ENCODE data around the gene ABCC4. TPM values are rescaled to one million over a fixed set of nuclear protein-coding genes. Genes with fewer than 3 reads are reported as not detected.

The ABCC4 gene
- total RNA-seq, 1 experiment from 2014 or later, result 12.5 TPM

DNA sequence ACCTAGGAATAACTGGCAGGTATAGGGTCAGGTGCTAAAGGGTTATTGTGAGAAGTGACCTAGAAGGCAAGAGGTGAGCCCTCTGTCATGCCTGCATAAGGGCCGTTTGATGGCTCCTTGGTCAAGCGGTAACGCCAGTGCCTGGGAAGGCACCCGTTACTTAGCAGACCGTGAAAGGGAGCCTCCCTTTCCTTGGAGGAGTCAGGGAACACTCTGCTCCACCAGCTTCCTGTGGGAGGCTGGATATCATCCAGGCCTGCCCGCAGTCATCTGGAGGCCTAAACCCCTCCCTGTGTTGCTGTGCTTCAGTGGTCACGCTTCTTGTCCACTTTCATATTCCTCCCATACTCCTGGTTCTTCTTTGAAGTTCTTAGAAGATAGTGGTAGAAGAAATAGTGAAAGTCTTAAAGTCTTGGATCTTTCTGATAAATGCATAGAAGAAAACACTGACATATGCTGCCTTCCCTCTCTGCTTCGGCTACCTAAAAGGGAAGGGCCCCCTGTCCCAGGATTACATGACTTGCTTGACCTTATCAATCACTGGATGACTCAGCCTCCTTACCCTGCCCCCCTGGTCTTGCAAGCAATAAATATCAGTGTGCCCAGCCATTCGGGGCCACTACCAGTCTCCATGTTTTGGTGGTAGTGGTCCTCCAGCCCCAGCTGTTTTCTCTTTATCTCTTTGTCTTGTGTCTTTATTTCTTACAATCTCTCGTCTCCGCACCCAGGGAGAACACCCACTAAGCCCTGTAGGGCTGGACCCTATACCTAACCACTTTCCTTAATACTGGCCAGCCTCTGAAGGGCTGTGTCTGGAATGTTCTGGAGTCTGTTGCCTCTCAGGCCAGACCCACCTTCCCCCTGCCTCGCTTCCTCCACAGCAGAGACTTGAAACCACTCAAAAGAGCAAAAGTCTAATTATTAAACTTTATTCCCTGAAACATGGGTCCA, 16.1 kb upstream of the ABCC4 start:
- Mint-ChIP-seq H3K27ac (ENCODE audit: unreplicated experiment) (no peak overlapping the region), H3K4me3 (ENCODE audit: low read depth, unreplicated experiment) (no peak overlapping the region), H3K9me3 (ENCODE audit: low read depth, unreplicated experiment) (no peaks in the 10 kb centered on the region), H3K36me3 (ENCODE audit: insufficient read depth, unreplicated experiment) (no peaks in the 10 kb centered on the region), H3K4me1 (ENCODE audit: low read depth, unreplicated experiment) (peaks cover 7% of the 10 kb centered on the region), H3K27me3 (ENCODE audit: unreplicated experiment) (no peaks in the 10 kb centered on the region)
- CTCF ChIA-PET, result no interaction called here
- TF ChIP-seq CTCF (IDR thresholded peaks at IDR 0.05; ENCODE audit: unreplicated experiment), result no peak
- no peak for DNase-seq
- no TSS peak for BruUV-seq (replicated peaks)
- intact Hi-C loops (cut with micrococcal nuclease; ENCODE audit: unreplicated experiment), result no loop called here

- no TSS peak for BruUV-seq (replicated peaks)
- Mint-ChIP-seq H3K4me3 (ENCODE audit: low read depth, unreplicated experiment) (no peak overlapping the region), H3K27me3 (ENCODE audit: unreplicated experiment) (no peaks in the 10 kb centered on the region)
These were observed 14.5 kb upstream of the ABCC4 start for GRCh38 chr13:95315752-95316151.

DNA sequence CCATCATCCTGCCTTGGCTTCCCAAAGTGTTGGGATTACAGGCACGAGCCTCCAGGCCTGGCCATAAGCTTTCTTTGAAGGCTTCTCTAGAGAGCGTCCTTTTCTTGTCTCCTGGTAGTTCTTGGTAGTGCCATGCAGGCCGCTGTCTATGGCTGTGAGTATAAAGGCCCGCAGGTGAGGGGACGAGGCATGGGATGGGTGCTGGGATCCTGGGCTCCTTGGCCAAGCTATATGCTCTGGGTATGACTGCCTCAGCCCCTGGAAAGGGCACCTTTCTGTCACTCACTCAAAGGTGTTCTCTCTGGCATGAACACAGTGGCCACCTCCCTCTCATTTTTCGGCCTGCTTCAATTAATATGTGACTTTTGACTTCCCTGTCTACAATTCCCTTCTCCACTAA, 6.3 kb upstream of the ABCC4 start:
- no peaks in the 10 kb centered on the region for H3K9me3 Mint-ChIP-seq (ENCODE audit: low read depth, unreplicated experiment)
- no peaks in the 10 kb centered on the region for H3K27me3 Mint-ChIP-seq (ENCODE audit: unreplicated experiment)
- TF ChIP-seq CTCF (IDR thresholded peaks at IDR 0.05; ENCODE audit: unreplicated experiment), result no peak
- H3K4me3 Mint-ChIP-seq (ENCODE audit: low read depth, unreplicated experiment), result no peak overlapping the region
- H3K36me3 Mint-ChIP-seq (ENCODE audit: insufficient read depth, unreplicated experiment), result no peaks in the 10 kb centered on the region
- BruUV-seq (replicated peaks), result no TSS peak
- no peak for DNase-seq
- H3K4me1 Mint-ChIP-seq (ENCODE audit: low read depth, unreplicated experiment), result no peaks in the 10 kb centered on the region
- CTCF ChIA-PET, result interaction anchor here (0.5 kb wide), 1 partner anchor 118 kb away, joined by 6 read pairs; no protein-coding TSS in a partner anchor
- intact Hi-C loops (cut with micrococcal nuclease; ENCODE audit: unreplicated experiment), result no loop called here
- H3K27ac Mint-ChIP-seq (ENCODE audit: unreplicated experiment), result no peak overlapping the region

More at GRCh38 chr13:95315752-95316151, 14.5 kb upstream of the ABCC4 start:
- intact Hi-C loops (cut with micrococcal nuclease; ENCODE audit: unreplicated experiment), result no loop called here
- Mint-ChIP-seq H3K27ac (ENCODE audit: unreplicated experiment) (no peak overlapping the region), H3K36me3 (ENCODE audit: insufficient read depth, unreplicated experiment) (no peaks in the 10 kb centered on the region), H3K4me1 (ENCODE audit: low read depth, unreplicated experiment) (peaks cover 7% of the 10 kb centered on the region), H3K9me3 (ENCODE audit: low read depth, unreplicated experiment) (no peaks in the 10 kb centered on the region)
- CTCF ChIA-PET, result no interaction called here
- DNase-seq, result no peak
- TF ChIP-seq CTCF (IDR thresholded peaks at IDR 0.05; ENCODE audit: unreplicated experiment), result no peak

DNA sequence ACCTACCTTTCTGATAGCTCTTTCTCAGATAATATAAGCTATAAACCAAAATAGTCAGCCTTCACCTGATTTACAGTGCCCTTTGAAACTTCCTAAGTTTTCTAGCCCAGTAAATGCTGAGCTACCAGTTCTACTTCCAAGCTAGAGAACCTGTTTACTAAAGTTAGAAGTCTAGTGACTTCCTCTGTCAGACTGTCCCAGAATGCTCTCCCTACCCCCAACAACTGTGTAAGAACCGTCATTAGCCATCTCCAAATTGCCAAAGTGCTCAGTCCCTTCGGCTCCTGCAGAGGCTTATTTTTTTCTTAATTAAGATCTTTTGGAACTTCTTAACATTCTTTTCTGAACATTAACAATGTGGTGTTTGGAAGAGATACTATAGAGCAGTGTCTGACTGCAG, 3.2 kb upstream of the ABCC4 start:
- Mint-ChIP-seq H3K4me1 (ENCODE audit: low read depth, unreplicated experiment) (no peaks in the 10 kb centered on the region), H3K9me3 (ENCODE audit: low read depth, unreplicated experiment) (no peaks in the 10 kb centered on the region), H3K36me3 (ENCODE audit: insufficient read depth, unreplicated experiment) (peaks cover 7% of the 10 kb centered on the region), H3K27me3 (ENCODE audit: unreplicated experiment) (no peaks in the 10 kb centered on the region), H3K27ac (ENCODE audit: unreplicated experiment) (no peak overlapping the region), H3K4me3 (ENCODE audit: low read depth, unreplicated experiment) (no peak overlapping the region)
- intact Hi-C loops (cut with micrococcal nuclease; ENCODE audit: unreplicated experiment), result no loop called here
- DNase-seq, result no peak
- no peak for TF ChIP-seq CTCF (IDR thresholded peaks at IDR 0.05; ENCODE audit: unreplicated experiment)
- BruUV-seq (replicated peaks), result no TSS peak
- CTCF ChIA-PET, result no interaction called here
